GM12892 (cell line): ENCODE results near the gene ZNF385D.
"Not testable (repeated sequence)": the region's sequence is repeated elsewhere in the genome, so short reads cannot be mapped to it uniquely, and the experiment has no call there.

Source experiments
- DNase-seq: peaks from one replicate; pipeline ENCODE4 v3.0.0; 2011; ENCODE audit not compliant: insufficient read length
- FAIRE-seq: peaks from 2 replicates; lab custom pipeline; 2011; peaks lifted over from hg19 to GRCh38; lab: Jason Lieb, UNC
- POLR2A ChIP-seq: IDR thresholded peaks from 2 replicates; pipeline ENCODE4 v1.6.1; 2011; ENCODE audit warnings: low read depth, low read length, control low read depth
- POLR2AphosphoS5 ChIP-seq: IDR thresholded peaks from 2 replicates; pipeline ENCODE4 v1.6.1; 2011; ENCODE audit warnings: low read depth, low read length, control low read depth
- TAF1 ChIP-seq: IDR thresholded peaks from 2 replicates; pipeline ENCODE4 v1.6.1; 2011; ENCODE audit warnings: low read depth, mild to moderate bottlenecking, control low read depth, low read length, borderline replicate concordance

Gene ZNF385D

GRCh38 chr3:21407743-21408142 is 343.3 kb downstream of the ZNF385D start:
- no peak for DNase-seq
- TF ChIP-seq TAF1 (no peak), POLR2A (no peak), POLR2AphosphoS5 (no peak)
- no peak for FAIRE-seq

GRCh38 chr3:21405671-21406667 is 345.0 kb downstream of the ZNF385D start:
- peak; percentile 1 for DNase-seq
- TF ChIP-seq POLR2A = no peak
- no peak for TF ChIP-seq POLR2AphosphoS5
- no peak for TF ChIP-seq TAF1
- no peak for FAIRE-seq

GRCh38 chr3:21398461-21398860 is 352.5 kb downstream of the ZNF385D start:
- FAIRE-seq (no peak), DNase-seq (no peak)
- TF ChIP-seq POLR2A (no peak), TAF1 (no peak)

- FAIRE-seq (no peak), DNase-seq (no peak)
Observed at GRCh38 chr3:21393683-21394311, 357.2 kb downstream of the ZNF385D start.

GRCh38 chr3:21392526-21392925 is 358.5 kb downstream of the ZNF385D start:
- TF ChIP-seq POLR2AphosphoS5 = no peak
- no peak for TF ChIP-seq TAF1
- no peak for TF ChIP-seq POLR2A
- no peak for FAIRE-seq
- DNase-seq = no peak

More at GRCh38 chr3:21393683-21394311, 357.2 kb downstream of the ZNF385D start:
- no peak for TF ChIP-seq TAF1
- no peak for TF ChIP-seq POLR2A
- TF ChIP-seq POLR2AphosphoS5 = no peak

GRCh38 chr3:21390856-21391255 is 360.2 kb downstream of the ZNF385D start:
- TF ChIP-seq POLR2A (no peak), POLR2AphosphoS5 (no peak), TAF1 (no peak)
- DNase-seq (no peak), FAIRE-seq (no peak)

- DNase-seq (no peak), FAIRE-seq (no peak)
- TF ChIP-seq POLR2A (no peak), TAF1 (no peak), POLR2AphosphoS5 (no peak)
Observed at GRCh38 chr3:21390136-21390535, 360.9 kb downstream of the ZNF385D start.

GRCh38 chr3:21387142-21387826 is 363.7 kb downstream of the ZNF385D start:
- FAIRE-seq = not testable (repeated sequence)

GRCh38 chr3:21378036-21378435 is 373.0 kb downstream of the ZNF385D start:
- FAIRE-seq, DNase-seq: not testable (repeated sequence)

More at GRCh38 chr3:21387142-21387826, 363.7 kb downstream of the ZNF385D start:
- not testable (repeated sequence) for DNase-seq

- DNase-seq = no peak
- no peak for TF ChIP-seq POLR2A
- no peak for TF ChIP-seq POLR2AphosphoS5
- no peak for TF ChIP-seq TAF1
- no peak for FAIRE-seq
Observed at GRCh38 chr3:21377071-21377769, 373.8 kb downstream of the ZNF385D start.

- DNase-seq = no peak
- no peak for TF ChIP-seq POLR2AphosphoS5
- FAIRE-seq = no peak
Observed at GRCh38 chr3:21372316-21372715, 378.7 kb downstream of the ZNF385D start.
